Stomach (tissue), 9 donors: ENCODE data around the gene CHGA. TPM values are rescaled to one million over a fixed set of nuclear protein-coding genes. Genes with fewer than 3 reads are reported as not detected.

Experiments used
- DNase-seq, 2 donors: peaks; one replicate each; pipeline versions ENCODE4 v3.0.0 to v3.0.0-alpha.2; 2013 to 2019
- H3K27ac ChIP-seq, 5 donors: fragments of 200-600 bp in 4 of 5; sonication (generic) in 4 of 5; one replicate each; pipeline ENCODE4 v1.5.1; 2013 to 2019; ENCODE audit warnings: mild to moderate bottlenecking in 1 of 5, moderate library complexity in 1 of 5
- H3K27me3 ChIP-seq, 3 donors: fragments of 200-600 bp; sonication (generic); one replicate each; pipeline ENCODE4 v1.5.1; 2017 to 2019; ENCODE audit warnings: mixed run types in 1 of 3
- H3K36me3 ChIP-seq, 4 donors: fragments of 200-600 bp; sonication (generic); 1 replicate in 3 of 4; 2 replicates in 1 of 4; pipeline ENCODE4 v1.5.1; 2016 to 2019
- H3K4me1 ChIP-seq, 4 donors: fragments of 200-600 bp; sonication (generic); one replicate each; pipeline ENCODE4 v1.5.1; 2016 to 2019
- H3K4me3 ChIP-seq, 4 donors: fragments of 200-600 bp; sonication (generic) in 3 of 4; one replicate each; pipeline ENCODE4 v1.5.1; 2016 to 2019; ENCODE audit warnings: mild to moderate bottlenecking in 1 of 4
- H3K9me3 ChIP-seq, 4 donors: fragments of 200-600 bp; sonication (generic); one replicate each; pipeline ENCODE4 v1.5.1; 2016 to 2019
- EP300 ChIP-seq: sonication (generic); formaldehyde crosslinking; IDR thresholded peaks from one replicate; pipeline ENCODE4 v1.6.1; 2017; ENCODE audit warnings: antibody characterized with exemption
- POLR2A ChIP-seq, 4 donors: fragments of 450-650 bp; IDR thresholded peaks; one replicate each; pipeline ENCODE4 v1.6.1; 2016; ENCODE audit warnings: antibody characterized with exemption in 4 of 4, control low read depth in 2 of 4, mild to moderate bottlenecking in 1 of 4, moderate library complexity in 1 of 4
- POLR2AphosphoS5 ChIP-seq, 3 donors: sonication (generic); formaldehyde crosslinking; IDR thresholded peaks; one replicate each; pipeline ENCODE4 v1.6.1; 2016; ENCODE audit warnings: antibody characterized with exemption in 3 of 3
- WGBS, 5 donors: extraction: QIAGEN DNeasy Blood & Tissue Kit in 3 of 5; methylation state at CpG; one replicate each; pipeline versions ENCODE4 v1.1.5 to v1.1.7; 2013 to 2018; 5-methylcytosine and 5-hydroxymethylcytosine counted together
- intact Hi-C: fragments of 100-400 bp; cut with DNase I; formaldehyde crosslinking; loops from one replicate; pipeline ENCODE4 v1.15.1; 2023; ENCODE audit warnings: low total_unique reads
- polyA plus RNA-seq, 3 donors: library from polyadenylated mRNA; stranded (reverse); fragments of 200-250 nt; gene quantifications; one replicate each; pipeline ENCODE4 v1.2.3, GENCODE V29; 2013
- total RNA-seq, 5 donors: library from RNA; depleted of rRNA; stranded (reverse); fragments of >200 nt; gene quantifications; one replicate each; pipeline versions ENCODE4 v1.1.0 to v1.2.3, GENCODE V29; 2014 to 2016
- TF ChIP-seq, protein P1 (sequence below), 7 experiments: fragments of 450-650 bp in 4 of 7; fragments of 200-600 bp in 3 of 7; sonication (generic) in 3 of 7; IDR thresholded peaks; one replicate each; pipeline ENCODE4 v1.5.1; 2016 to 2019; ENCODE audit warnings: antibody characterized with exemption in 7 of 7, control low read depth in 2 of 7, mild to moderate bottlenecking in 1 of 7
- donor health status: healthy with polysubstance abuse.
- donor health status: Bipolar disorder and iron deficiency.
- donor health status: healthy.

Gene CHGA
- total and polyA plus RNA-seq, 8 donors: 2.3 to 455 (median 132) TPM

DNA sequence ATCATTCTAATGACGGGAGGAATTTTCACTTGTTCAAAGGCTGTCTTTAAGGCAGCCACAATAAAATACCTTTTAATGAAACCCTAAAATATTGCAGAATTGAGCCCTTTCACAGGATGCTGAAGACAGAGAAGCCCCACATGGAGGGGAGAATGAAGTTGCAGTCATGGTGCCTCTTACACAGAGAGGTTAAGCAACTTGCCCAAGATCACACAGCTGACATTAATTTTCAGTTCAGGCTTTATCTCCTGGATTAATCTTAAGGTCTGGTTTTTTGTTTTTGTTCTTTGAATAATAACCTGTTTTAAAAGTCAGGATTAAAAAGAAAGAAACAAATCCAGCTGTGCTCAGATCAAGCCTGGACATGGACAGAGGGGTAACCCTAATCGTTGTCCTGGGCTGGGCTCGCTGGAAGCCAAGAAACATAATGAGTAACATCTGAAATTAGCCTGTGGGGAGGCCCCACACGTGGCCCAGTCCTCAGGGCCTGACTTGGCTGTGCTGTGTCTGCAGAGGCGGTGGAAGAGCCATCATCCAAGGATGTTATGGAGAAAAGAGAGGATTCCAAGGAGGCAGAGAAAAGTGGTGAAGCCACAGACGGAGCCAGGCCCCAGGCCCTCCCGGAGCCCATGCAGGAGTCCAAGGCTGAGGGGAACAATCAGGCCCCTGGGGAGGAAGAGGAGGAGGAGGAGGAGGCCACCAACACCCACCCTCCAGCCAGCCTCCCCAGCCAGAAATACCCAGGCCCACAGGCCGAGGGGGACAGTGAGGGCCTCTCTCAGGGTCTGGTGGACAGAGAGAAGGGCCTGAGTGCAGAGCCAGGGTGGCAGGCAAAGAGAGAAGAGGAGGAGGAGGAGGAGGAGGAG lies 8.0 kb downstream of the CHGA start:
- WGBS, 5 donors: 69 to 73% (median 71%) methylated on average over 8 of the region's 8 CpGs
- Histone ChIP-seq H3K4me3 (no peak overlapping the region), H3K9me3 (no peaks in the 10 kb centered on the region), H3K27ac (no peak overlapping the region), H3K36me3 (peaks cover 0 to 6% (median 3%) of the 10 kb centered on the region in 4 donors), H3K4me1 (no peaks in the 10 kb centered on the region), H3K27me3 (peaks cover 0 to 1% (median 0%) of the 10 kb centered on the region in 3 donors)
- DNase-seq: no peak
- no peak for TF ChIP-seq POLR2AphosphoS5 (IDR thresholded peaks at IDR 0.05)
- no peak for TF ChIP-seq EP300
- TF ChIP-seq, protein P1, sequence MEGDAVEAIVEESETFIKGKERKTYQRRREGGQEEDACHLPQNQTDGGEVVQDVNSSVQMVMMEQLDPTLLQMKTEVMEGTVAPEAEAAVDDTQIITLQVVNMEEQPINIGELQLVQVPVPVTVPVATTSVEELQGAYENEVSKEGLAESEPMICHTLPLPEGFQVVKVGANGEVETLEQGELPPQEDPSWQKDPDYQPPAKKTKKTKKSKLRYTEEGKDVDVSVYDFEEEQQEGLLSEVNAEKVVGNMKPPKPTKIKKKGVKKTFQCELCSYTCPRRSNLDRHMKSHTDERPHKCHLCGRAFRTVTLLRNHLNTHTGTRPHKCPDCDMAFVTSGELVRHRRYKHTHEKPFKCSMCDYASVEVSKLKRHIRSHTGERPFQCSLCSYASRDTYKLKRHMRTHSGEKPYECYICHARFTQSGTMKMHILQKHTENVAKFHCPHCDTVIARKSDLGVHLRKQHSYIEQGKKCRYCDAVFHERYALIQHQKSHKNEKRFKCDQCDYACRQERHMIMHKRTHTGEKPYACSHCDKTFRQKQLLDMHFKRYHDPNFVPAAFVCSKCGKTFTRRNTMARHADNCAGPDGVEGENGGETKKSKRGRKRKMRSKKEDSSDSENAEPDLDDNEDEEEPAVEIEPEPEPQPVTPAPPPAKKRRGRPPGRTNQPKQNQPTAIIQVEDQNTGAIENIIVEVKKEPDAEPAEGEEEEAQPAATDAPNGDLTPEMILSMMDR (IDR thresholded peaks at IDR 0.05): no peak
- TF ChIP-seq POLR2A (IDR thresholded peaks at IDR 0.05): no peak
- intact Hi-C loops: no loop called here

- WGBS, 5 donors: 79 to 92% (median 87%) methylated on average over 10 to 18 of the region's 18 CpGs
- Histone ChIP-seq H3K4me3 (no peak overlapping the region), H3K36me3 (peaks cover 0 to 15% (median 12%) of the 10 kb centered on the region in 4 donors), H3K4me1 (no peaks in the 10 kb centered on the region), H3K27ac (no peak overlapping the region), H3K27me3 (no peaks in the 10 kb centered on the region), H3K9me3 (no peaks in the 10 kb centered on the region)
- no peak for DNase-seq
- intact Hi-C loops: no loop called here
- TF ChIP-seq, protein P1 (IDR thresholded peaks at IDR 0.05): no peak
- no peak for TF ChIP-seq POLR2A (IDR thresholded peaks at IDR 0.05)
- no peak for TF ChIP-seq POLR2AphosphoS5 (IDR thresholded peaks at IDR 0.05)
- TF ChIP-seq EP300: no peak
These were observed 8.9 kb downstream of the CHGA start for GRCh38 chr14:92931681-92932447.

GRCh38 chr14:92932448-92933395 lies 9.8 kb downstream of the CHGA start:
- WGBS, 5 donors: 80 to 86% (median 82%) methylated on average over 25 to 35 of the region's 35 CpGs

More at GRCh38 chr14:92932448-92933395, 9.8 kb downstream of the CHGA start:
- TF ChIP-seq, protein P1 (IDR thresholded peaks at IDR 0.05): no peak
- no peak for TF ChIP-seq POLR2AphosphoS5 (IDR thresholded peaks at IDR 0.05)
- no peak for TF ChIP-seq EP300
- no peak for TF ChIP-seq POLR2A (IDR thresholded peaks at IDR 0.05)
- H3K27ac ChIP-seq: no peak overlapping the region
- H3K9me3 ChIP-seq: no peaks in the 10 kb centered on the region
- no peaks in the 10 kb centered on the region for H3K27me3 ChIP-seq
- intact Hi-C loops: no loop called here
- H3K4me1 ChIP-seq: no peaks in the 10 kb centered on the region
- no peak for DNase-seq
- peaks cover 0 to 23% (median 20%) of the 10 kb centered on the region in 4 donors for H3K36me3 ChIP-seq
- no peak overlapping the region for H3K4me3 ChIP-seq
